GM21528 (cell line): Measurements from ENCODE around the gene F3.

Experiments used
- ATAC-seq: cut with Tn5 transposase; IDR thresholded peaks from one replicate; pipeline ENCODE4 v1.9.1; 2021; ENCODE audit warnings: mild to moderate bottlenecking, moderate library complexity; ENCODE audit not compliant: unreplicated experiment, low FRiP score

F3 gene

DNA sequence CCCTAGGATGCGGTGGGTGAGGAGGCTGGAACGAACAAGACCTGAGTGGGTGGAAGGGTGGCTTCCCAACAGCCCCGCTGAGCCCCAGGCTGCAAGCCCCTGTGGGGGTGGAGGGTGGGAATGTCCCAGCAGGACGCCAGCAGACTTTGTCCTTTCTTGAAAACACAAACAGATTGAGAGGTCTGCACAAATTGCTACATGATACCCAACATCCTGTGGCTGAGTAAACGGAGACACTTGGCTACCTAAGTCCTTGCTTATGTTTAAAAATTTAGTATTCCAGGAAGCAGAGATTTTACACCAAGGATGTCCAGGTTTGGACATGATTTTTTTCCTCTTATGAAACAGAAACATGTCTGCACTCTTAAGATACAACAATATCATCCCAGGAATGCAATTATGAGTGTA is 11.8 kb upstream of the F3 start:
- no peak for ATAC-seq

DNA sequence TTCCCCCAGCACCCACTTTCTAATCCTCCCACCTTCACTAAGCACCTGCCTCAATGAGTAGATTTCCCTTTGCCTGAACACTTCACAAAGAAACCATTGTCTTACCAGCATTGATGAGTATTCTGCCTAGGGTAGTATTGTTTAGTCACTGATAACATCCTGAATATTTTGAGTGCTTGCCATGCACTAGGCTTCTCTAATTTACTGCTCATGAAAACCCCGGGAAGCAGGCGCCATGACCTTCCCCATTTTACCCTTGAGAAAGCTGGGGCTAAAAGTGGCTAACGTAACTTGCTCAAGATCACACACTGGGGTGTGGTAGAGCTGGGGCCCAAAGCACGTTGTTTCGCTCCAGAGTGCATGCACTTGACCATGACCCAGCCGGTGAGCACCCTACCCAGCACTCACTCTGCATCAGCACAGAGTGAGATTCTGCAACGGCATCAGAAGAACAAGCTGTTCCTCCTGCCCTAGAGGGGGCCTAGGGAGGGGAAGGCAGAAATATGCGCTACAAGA is 10.6 kb upstream of the F3 start:
- no peak for ATAC-seq

DNA sequence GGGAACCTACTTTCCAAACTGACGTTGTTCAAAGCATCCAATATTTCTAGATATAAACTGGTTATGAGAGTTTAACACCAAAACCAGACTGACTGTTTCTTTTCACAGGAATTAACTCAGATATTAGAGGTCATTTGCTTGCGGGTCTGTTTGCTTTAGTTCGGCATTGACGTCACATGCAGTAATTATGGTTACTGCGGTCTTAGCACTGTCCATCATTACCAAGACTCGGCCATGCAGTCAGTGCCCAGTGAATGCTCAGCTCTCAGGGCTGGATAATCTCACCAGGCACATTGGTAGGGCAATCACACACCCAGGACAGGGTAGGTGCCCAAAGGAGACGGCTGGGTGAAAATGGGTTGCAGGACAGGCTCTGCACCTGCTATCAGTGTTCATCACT is 9.9 kb upstream of the F3 start:
- ATAC-seq: no peak

DNA sequence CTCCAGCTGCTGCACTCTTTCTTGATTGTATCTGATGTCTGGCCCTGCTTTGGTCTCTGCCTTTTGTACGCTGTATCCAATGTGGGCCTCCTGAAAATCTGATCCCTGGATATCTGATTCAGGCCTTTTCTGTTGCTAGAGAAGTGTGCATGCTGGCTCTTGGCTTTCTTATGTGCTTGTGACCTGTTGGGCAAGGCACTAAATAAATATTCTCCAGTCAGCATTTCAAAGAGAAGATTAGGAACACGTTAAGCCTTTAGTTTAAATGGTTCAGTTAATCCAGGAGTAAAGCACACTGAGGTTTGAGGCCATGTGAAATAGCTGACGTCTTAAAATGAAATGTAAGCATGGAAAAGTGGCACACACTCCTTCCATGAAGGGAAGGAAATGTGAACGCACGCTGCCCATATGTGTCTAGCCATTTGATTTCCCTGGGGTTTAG is 9.3 kb upstream of the F3 start:
- no peak for ATAC-seq

DNA sequence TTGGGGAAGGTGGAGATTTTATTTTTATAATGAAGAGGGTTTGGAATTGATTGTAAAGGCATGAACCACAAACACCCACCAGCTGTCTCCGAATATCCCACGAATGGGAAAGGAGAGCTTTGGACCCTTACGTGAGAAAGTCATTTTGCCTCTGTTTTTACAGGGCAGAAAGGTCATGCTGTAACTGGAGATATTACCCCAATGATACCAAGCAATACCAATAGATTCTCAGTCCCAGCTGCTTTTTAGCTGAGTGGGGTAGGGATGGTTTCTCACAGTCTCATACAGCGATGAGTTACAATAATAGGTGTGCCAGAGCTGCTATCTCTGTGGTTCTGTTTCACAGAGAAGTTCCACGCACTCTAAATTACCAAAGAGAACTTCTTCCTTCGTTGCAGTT is 8.8 kb upstream of the F3 start:
- ATAC-seq: no peak

DNA sequence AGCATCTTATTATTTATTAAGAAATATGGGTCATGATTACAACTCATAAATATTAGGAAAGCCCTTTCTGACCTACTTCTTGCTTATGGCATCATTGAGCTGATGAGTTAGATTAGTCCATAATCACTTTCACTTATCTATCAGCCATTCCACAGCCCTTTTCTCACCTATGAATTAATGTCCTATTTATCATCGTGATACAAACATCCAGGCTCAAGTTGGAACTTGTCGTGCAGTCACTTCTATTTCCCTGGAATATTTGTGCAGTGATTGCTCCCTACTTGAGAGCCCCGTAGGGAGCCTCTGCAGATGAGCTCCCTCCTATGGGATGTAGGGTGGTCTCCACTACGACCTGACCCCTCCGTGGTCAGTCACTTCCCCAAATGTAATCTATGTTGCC is 8.1 kb upstream of the F3 start:
- ATAC-seq: no peak

DNA sequence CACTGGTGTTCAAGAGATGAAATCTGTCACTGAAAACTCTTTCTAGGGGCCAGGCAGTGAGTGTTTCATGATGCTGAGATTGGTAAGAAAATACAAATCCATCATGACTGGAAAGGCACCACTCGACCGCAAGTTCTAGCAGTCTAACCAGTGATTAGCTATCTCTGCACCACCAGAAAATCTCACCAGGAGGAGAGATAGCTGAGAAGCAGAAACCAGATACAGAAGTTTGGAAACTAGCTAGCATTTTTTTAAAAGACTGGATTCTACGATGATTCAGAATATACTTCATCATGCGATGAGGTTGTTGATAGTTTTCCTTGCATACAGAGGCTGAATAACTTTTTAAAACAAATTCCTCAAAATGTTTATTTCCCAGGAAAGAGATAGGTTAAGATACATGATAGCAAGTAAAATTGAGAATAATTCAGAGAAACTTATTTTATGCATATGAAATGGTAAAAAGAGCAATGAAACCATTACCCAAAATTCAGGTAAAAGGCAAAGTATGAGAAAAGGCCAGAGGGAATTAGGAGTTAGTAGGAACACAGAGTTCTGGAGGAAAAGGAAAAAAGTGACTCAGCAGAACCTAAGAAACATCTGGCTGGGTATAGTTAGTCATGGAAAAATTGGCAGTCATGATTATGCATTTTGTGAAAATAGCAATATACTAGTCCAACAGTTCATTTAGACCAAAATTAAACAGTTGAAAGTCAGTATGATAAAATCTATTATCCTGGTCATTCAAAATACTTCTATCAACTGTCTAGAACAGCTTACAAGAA is 3.3 kb upstream of the F3 start:
- no peak for ATAC-seq

DNA sequence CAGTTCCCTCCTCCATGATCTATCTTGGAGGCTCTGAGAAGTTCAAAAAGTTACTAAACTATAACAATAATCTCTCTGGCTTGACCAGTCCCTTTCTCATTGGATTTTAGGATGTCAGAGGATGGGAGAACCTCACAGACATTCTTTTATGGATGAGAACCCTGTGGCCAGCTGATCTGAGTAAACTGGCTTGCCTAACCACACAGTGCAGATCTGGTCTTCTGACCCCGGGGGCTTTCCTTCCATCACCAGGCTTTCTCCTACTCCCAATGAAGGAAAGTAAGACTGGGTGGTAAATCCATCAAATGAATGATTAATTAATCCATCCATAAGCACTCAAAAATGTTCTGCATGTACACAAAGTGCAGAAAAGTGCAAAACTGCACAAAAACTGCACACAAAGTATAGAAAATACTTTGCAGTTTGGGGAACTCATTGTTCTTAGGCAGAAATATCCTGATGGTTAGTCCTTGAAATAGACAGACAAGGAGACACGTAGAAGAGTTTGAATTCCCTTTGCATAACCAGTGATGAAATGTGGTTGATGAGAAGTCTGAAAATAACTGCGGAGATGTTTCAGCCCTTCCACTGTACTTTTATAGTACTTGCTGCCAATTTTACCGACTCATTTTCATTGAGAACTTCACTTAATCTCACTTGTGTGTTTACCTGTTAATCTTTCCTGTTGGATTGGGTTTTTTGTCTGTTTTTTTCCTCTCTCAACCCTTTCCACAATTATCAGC is 2.5 kb upstream of the F3 start:
- ATAC-seq: no peak

DNA sequence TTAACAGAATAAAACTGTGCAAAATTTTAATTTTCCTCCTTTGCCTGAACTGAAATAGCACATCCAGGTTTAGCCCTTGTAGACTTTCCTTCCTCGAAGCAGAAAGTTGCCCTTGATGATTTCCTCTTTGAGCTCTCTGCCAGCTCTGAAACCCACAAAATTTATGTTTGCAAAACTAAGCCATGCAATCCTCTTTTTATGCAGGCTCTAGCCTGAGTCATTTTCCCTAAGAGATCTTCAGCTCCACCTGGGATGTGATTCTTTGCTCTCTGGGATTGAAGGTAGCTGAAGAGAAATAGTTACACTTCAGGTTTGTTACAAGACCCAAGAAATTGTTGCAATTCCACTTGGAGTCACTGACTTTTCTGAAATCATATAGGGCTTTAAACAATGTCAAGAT is 1.4 kb upstream of the F3 start:
- no peak for ATAC-seq

DNA sequence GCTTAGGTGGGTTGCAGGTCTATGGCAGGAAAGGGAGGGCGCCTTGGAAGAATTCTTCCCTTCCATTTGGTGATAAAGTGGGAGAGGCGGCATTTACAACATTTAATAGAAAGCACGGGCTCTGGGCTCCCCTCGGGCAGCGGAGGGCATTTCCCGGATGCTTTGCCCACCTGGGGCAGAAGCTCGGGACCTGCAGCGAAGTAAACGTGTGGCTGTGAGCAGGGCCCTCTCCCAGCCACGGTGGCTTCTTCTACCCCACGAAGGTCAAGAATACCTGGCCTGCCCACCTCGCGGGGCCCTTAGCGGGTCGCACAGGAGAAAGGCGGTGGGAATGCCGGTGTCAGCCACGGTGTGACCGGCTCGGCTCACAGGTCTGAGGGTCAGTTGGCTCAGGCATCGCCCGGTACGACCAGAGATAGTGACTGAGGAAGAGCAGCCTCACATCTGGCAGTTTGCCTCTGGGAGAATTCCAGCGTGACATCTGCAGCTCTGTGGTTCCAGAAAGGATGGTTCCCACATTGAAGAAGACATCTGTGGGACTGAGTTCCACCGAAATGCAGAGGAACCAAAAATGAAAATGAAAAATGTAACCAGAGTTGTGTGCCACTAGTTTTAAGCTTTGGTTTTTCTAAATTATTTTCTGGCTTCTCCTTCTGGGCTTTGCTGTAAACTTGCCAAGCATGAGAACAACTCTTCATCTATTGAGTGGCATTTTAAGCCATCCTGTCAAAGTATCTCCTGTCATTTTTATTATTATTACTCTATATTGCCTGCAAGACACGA is 720 bp upstream of the F3 start:
- peak; percentile 40 for ATAC-seq

DNA sequence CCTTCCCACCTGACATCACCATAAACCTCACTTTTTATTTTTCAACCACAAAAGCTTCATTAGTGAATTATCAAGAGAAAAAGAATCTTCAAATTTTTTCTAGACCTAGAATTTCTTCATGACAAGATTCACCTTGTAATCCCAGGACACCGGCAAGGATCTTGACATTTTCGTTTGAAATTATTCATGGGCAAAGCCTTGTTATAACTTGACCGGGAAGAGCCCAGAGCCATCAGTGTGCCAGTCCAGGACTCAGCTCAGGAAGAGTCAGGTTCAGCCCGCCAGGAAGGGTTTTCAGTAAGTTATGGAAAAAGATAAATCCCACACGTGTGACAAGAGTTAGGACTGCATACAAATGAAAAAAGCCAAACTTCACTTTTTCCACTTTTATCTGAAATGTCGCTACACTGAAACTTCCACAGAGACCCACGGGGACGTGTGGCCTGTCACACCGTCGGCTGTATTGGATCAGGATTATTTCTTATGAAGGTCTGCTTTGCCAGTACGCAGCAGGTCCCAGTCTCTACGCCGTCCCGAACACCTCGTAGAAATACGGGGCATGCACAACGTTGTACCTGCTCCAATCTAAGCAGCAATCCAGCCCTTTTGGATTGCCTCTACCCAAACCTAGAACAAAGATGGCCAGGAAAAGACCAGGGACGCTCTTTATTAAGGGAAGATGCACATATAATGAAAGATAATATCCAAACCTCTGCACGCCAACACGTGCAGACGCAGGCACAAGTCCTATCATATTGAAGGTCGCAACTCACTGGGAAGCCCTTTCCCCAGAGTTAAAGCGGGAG is 916 bp downstream of the F3 start:
- ATAC-seq: no peak

DNA sequence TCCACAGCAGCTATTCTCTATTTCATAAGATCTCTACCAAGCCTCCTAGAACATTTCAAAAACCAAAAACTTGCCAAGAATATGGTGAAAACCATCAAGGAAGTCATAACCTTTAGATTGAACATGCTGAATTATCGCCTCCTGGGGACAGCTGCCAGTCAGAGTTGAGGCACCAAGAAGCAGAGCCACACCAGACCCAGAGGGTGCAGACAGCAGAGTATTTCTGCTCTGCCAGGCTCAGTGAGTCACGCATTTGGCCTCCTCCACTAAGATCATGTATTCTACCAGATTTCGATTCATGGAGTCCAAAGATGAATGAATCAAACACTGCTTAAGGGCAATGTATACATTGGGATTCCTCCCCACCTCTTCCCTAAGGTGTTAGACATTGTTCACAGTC is 2.1 kb downstream of the F3 start:
- no peak for ATAC-seq

DNA sequence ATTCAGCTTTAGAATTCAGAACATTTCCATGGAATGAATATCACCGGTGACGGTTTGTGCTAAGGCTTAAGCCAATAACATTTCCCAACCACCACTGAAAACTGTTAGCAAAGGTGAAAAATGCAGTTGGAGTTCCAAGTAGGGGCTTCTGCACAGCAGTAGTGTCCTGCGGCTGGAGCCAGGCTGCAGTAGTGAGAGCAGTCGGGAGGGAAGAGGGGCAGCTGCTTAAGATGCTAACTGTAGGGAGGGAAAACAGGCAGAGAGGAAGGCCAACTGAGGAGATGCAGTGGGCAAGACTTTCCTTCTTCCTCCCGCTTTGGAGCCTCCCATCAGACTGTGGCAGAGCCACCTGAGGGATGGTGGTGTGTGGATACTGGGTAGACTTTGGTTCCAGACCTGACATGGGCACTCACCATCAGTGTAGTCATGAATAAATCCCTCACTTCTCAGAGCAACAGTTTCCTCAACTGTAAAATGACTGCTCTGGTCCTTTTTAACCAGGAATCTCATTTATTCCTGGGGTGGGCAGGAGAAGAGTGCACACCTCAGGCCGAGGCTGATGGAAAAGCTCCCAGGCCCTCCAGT is 3.2 kb downstream of the F3 start:
- no peak for ATAC-seq

DNA sequence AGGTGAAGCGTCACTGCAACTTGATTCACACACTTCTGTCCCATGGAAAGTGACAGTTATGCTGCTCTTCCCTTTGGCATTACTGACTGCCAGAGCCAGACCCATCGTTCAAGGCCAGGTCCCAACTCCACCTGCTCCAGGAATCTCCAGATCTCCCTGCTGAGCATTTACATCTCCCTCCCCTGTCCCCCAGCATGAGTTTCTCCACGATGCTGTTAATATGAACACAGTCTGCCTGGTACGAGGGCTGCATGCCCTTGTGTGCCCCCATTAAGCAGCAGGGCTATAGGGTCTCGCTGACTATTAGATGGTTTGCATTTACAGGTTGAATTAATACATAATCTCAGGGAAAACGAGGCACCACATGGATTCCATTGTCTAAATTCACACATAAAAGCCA is 4.3 kb downstream of the F3 start:
- no peak for ATAC-seq

DNA sequence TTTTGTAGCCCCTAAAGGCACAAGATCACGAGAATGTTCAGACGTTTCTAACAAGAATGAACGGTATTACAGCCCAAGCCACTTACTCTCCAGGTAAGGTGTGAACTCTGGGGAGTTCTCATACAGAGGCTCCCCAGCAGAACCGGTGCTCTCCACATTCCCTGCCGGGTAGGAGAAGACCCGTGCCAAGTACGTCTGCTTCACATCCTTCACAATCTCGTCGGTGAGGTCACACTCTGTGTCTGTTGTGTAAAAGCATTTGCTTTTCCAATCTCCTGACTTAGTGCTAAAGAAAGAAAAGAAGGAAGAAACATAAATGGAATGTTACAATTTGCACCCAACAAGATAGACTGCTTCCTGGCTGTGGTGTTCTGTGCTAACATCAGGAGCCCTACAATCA is 5.7 kb downstream of the F3 start:
- ATAC-seq: no peak

DNA sequence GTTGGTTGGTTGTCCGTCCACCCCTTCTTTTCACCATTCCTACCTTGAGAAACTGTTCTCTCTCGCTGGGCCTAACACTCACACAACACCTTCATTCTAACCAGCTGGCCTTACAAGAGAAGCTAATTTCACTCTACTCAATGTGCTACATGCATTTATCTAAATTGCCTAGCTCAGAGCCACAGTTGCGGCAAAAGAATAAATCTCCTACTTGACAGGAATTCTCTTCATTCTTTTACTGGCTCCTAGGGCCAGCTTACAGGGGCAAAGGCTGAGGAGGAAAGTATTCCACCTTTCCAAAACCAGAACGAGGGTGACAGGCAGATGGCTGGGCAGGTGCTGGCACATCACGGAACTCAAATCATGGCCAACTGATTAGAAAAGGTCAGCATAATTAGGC is 6.5 kb downstream of the F3 start:
- no peak for ATAC-seq

DNA sequence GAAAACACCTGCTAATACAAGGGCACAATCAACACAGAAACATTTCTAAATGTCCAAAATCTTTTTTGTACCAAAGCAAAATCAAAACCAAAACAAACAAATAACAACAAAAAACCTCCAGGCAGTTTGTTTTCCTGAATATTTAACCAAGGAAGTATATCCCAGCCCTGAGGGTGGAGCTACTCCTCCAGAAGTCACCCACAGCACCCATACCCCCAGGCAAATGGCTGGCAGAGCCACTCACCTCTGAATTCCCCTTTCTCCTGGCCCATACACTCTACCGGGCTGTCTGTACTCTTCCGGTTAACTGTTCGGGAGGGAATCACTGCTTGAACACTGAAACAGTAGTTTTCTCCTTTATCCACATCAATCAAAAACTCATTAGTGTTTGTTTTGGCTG is 9.5 kb downstream of the F3 start:
- ATAC-seq: no peak

DNA sequence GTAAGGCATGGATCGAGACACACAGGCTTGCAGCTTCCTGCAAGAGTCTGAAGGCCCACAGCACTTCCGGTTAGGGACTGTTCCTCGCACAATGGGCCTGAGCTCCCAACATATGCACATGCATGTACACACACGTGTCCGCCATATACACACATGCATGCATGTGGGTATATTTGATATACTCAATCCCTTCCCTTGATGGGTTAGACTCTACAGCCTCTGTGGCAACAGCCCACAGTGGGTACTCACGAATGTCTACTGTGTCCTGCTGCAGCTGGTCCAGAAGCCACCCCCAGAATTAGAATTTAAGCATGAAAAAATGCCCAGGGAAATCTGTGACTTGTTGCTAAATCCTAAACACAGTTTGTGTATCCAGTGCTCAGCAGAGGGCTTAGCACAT is 9.9 kb downstream of the F3 start:
- ATAC-seq: no peak

DNA sequence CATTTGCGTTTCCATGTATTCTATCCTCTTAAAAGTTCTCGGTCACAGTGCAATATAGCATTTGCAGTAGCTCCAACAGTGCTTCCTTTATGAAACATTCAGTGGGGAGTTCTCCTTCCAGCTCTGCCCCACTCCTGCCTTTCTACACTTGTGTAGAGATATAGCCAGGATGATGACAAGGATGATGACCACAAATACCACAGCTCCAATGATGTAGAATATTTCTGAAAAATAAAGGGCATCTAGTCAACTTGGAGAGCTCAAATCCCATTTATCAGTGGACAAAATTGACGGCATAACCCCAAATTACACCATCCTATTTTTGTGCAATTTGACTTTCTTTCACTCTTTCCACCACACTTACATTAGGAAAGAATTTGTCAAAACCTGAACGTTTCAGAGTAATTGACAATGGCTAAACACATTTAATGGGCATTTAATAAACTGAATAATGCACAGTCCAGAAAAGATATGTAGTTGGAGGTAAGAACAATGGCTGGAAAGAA is 11.1 kb downstream of the F3 start:
- ATAC-seq: no peak

DNA sequence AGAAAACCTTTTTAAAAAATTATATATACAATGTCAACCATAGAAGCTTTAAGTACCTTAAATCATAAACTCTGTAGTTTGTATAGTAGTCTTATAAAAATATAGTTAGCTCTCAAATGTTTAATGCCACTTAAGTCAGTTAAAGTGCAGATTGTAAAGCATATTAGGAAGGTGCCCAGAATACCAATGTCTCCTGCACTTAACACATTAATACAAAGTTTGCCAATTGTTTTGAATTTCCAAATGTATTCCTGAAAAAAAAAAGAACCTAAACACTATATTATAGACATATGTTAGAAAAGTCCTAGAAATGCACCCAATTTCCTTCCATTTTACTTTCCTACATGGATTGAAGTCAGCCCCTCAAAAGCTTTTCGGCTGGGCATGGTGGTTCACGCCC is 12.1 kb downstream of the F3 start:
- ATAC-seq: no peak
